ENCODE measurements around the gene MAD2L2. TPM values are rescaled to one million over a fixed set of nuclear protein-coding genes. Genes with fewer than 3 reads are reported as not detected.

The MAD2L2 gene
- total RNA-seq, 1 experiment from 2014 or later, result 283 TPM

- TF ChIP-seq IRF1 (CRISPR knock-in tag; IDR thresholded peaks at IDR 0.05), result no peak
- TF ChIP-seq, protein P1, sequence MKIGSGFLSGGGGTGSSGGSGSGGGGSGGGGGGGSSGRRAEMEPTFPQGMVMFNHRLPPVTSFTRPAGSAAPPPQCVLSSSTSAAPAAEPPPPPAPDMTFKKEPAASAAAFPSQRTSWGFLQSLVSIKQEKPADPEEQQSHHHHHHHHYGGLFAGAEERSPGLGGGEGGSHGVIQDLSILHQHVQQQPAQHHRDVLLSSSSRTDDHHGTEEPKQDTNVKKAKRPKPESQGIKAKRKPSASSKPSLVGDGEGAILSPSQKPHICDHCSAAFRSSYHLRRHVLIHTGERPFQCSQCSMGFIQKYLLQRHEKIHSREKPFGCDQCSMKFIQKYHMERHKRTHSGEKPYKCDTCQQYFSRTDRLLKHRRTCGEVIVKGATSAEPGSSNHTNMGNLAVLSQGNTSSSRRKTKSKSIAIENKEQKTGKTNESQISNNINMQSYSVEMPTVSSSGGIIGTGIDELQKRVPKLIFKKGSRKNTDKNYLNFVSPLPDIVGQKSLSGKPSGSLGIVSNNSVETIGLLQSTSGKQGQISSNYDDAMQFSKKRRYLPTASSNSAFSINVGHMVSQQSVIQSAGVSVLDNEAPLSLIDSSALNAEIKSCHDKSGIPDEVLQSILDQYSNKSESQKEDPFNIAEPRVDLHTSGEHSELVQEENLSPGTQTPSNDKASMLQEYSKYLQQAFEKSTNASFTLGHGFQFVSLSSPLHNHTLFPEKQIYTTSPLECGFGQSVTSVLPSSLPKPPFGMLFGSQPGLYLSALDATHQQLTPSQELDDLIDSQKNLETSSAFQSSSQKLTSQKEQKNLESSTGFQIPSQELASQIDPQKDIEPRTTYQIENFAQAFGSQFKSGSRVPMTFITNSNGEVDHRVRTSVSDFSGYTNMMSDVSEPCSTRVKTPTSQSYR (CRISPR knock-in tag; IDR thresholded peaks at IDR 0.05), result no peak
Observed at GRCh38 chr1:11648039-11648438, 32.9 kb downstream of the MAD2L2 start (continued).

- no peaks in the 10 kb centered on the region for H3K9me3 Mint-ChIP-seq
- peaks cover 21% of the 10 kb centered on the region for H3K27me3 Mint-ChIP-seq (ENCODE audit: low read depth)
- ChIA-PET CTCF (interaction anchor here (0.6 to 2.0 kb wide), 2 partner anchors 11 to 347 kb away, joined by 4 to 6 read pairs; no protein-coding TSS in a partner anchor), POLR2A (no interaction called here)
- no peak for DNase-seq (ENCODE audit: low spot score)
- peaks cover 22% of the 10 kb centered on the region for H3K4me1 Mint-ChIP-seq
- TF ChIP-seq TP53 (CRISPR knock-in tag; IDR thresholded peaks at IDR 0.05), result no peak
- TF ChIP-seq E2F5 (CRISPR knock-in tag; IDR thresholded peaks at IDR 0.05), result no peak
- no peak for TF ChIP-seq ZNF416 (CRISPR knock-in tag; IDR thresholded peaks at IDR 0.05)
- TF ChIP-seq CBFB (CRISPR knock-in tag; IDR thresholded peaks at IDR 0.05; ENCODE audit: low read depth), result no peak
- no peak for TF ChIP-seq ZNF263 (CRISPR knock-in tag; IDR thresholded peaks at IDR 0.05; ENCODE audit: low read depth)
- no peak for TF ChIP-seq ZNF121 (CRISPR knock-in tag; IDR thresholded peaks at IDR 0.05)
- TF ChIP-seq ARID4B (CRISPR knock-in tag; IDR thresholded peaks at IDR 0.05; ENCODE audit: borderline replicate concordance), result no peak
- TF ChIP-seq SMAD3 (CRISPR knock-in tag; IDR thresholded peaks at IDR 0.05; ENCODE audit: borderline replicate concordance), result no peak
- TF ChIP-seq TCF7 (CRISPR knock-in tag; IDR thresholded peaks at IDR 0.05; ENCODE audit: low read depth), result no peak
- H3K36me3 Mint-ChIP-seq, result no peaks in the 10 kb centered on the region
- H3K27ac Mint-ChIP-seq, result no peak overlapping the region
- no peak for ATAC-seq
- H3K4me3 Mint-ChIP-seq, result no peak overlapping the region
Observed at GRCh38 chr1:11647333-11647732, 33.6 kb downstream of the MAD2L2 start.

- TF ChIP-seq ZMAT4 (CRISPR knock-in tag; IDR thresholded peaks at IDR 0.05), result no peak
- no peak for TF ChIP-seq ATF1 (CRISPR knock-in tag; IDR thresholded peaks at IDR 0.05)
- TF ChIP-seq, protein P2, sequence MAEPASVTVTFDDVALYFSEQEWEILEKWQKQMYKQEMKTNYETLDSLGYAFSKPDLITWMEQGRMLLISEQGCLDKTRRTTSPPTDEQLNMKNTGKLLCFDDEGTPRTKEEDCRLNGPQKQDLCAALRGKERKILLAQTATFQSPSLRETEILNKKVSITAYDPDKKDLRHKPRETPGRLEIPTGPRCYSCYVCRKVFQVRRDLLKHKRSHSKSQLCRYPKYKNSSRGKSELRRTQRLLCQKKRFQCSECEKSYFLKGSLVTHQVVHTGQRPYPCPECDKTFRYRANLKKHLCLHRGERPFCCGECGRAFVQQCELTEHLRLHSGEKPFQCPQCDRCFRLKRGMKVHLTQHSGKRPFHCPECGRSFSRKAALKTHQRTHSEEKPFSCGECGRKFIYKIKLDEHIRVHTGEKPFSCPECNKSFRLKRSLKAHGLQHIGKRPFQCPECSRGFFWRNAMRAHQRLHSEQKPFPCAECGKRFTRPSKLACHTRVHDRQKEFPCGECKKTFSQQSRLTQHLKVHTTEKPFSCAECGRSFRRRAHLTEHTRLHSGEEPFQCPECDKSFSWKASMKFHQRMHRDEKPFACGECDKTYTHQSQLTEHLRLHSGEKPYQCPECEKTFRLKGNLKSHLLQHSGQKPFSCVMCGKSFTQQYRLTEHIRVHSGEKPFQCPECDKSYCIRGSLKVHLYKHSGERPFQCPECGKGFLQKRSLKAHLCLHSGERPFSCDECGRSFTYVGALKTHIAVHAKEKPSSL (CRISPR knock-in tag; conservative IDR thresholded peaks at IDR 0.05), result no peak
- no peak for TF ChIP-seq NFE2L1 (CRISPR knock-in tag; IDR thresholded peaks at IDR 0.05)
- no peak for TF ChIP-seq RELA (CRISPR knock-in tag; IDR thresholded peaks at IDR 0.05; ENCODE audit: borderline replicate concordance)
- no peak for TF ChIP-seq E2F4 (CRISPR knock-in tag; IDR thresholded peaks at IDR 0.05; ENCODE audit: borderline replicate concordance, low read depth)
- TF ChIP-seq GTF2I (CRISPR knock-in tag; conservative IDR thresholded peaks at IDR 0.05), result no peak
- Mint-ChIP-seq H3K36me3 (no peaks in the 10 kb centered on the region), H3K4me1 (peaks cover 19% of the 10 kb centered on the region), H3K4me3 (no peak overlapping the region), H3K27ac (no peak overlapping the region), H3K27me3 (ENCODE audit: low read depth) (peaks cover 11% of the 10 kb centered on the region), H3K9me3 (no peaks in the 10 kb centered on the region)
- POLR2A ChIA-PET, result interaction anchor here (1.0 kb wide), 1 partner anchor 287 kb away, joined by 3 read pairs; no protein-coding TSS in a partner anchor
- DNase-seq (ENCODE audit: low spot score) (no peak), ATAC-seq (no peak)
- CTCF ChIA-PET, result interaction anchor here (0.5 to 4.9 kb wide), 63 partner anchors 8 to 609 kb away, joined by 3 to 40 read pairs (median 5); partner anchors contain the start of genes AGTRAP, DISP3, EXOSC10 and FBXO2
Observed at GRCh38 chr1:11646317-11646716, 34.6 kb downstream of the MAD2L2 start.
